ENCODE data around the gene PPARGC1A. TPM values are rescaled to one million over a fixed set of nuclear protein-coding genes. Genes with fewer than 3 reads are reported as not detected.

PPARGC1A gene
- total RNA-seq, 1 donor from 2014 or later = 77.5 TPM

DNA sequence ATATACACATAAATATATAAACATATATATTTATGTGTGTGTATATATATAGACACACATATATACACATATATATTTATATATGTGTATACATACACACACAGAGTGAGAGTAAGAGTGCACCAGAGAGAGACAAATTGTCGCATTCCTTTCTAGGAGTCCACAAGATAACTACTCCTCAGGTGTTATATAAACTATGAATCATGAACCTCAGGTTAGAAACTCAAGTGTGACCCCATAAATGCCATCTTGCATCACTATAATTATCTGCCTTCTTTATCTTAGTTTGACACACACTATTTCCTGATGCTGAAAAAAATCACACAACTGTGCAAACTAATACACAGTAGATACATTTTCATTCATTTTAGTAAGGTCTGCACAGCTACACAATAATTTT is 135.2 kb downstream of the PPARGC1A start:
- ATAC-seq = no peak
- intact Hi-C loops (cut with DNase I) = no loop called here
- DNase-seq (ENCODE audit: missing footprints) = no peak

DNA sequence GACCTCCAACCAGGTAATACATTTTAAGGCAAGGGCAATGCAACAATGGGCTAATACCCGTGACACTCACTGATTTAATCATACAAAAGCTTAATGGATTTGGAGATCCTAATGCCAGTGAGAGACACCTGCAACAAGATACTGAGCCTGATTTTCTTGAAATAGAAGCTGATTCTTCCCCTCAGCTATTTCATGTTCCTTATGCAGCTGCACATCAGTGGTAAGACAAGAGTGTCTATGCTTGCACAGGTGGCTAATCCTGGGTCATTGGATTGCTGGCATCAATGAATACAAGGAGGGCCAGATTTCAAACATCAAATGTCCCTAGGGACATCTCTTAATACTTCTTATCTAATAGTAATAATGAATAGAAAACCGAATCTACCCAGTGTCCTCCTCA is 139.7 kb downstream of the PPARGC1A start:
- intact Hi-C loops (cut with DNase I) = no loop called here
- DNase-seq (ENCODE audit: missing footprints) = no peak
- no peak for ATAC-seq

DNA sequence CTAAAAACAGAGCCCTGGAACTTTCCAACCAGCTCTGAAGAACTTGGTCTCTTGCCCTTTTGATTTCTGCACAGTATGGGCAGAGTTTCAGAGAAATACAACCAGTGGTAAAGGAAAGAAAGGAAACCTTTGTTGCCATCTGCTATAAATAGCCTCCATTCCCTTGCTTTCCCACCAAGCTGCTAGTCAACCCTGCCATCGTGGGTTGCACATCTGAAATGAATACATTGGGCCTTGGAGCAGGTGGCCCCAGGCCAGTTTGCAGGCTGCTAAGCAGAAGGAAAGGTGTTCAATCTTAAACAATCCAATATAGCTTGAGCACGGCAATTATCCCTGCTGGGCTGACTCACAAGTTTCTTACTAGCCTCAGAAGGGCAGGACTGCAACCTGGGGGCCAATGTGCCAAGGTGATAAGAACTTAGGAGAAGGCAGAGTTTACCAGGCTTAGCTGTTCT is 142.5 kb downstream of the PPARGC1A start:
- ATAC-seq (no peak), DNase-seq (ENCODE audit: missing footprints) (no peak)
- intact Hi-C loops (cut with DNase I) = no loop called here

DNA sequence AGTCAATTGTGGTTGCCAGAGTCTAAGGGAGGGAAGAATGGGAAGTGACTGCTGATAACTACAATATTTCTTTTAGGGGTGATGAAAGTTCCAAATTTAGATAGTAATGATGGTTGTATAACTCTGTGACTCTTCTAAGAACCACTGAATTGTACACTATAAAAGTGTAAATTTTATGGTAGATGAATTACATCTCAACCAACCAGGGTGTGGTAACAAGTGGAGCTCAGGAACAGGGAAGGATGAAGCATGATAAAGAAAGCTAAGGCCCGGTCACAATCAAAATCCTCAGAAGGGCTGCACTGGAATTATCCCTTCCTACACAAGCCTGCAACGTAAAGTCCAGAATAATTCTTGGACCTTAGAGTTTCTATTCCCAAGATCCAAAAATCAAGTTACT is 143.2 kb downstream of the PPARGC1A start:
- intact Hi-C loops (cut with DNase I) = no loop called here
- no peak for ATAC-seq

DNA sequence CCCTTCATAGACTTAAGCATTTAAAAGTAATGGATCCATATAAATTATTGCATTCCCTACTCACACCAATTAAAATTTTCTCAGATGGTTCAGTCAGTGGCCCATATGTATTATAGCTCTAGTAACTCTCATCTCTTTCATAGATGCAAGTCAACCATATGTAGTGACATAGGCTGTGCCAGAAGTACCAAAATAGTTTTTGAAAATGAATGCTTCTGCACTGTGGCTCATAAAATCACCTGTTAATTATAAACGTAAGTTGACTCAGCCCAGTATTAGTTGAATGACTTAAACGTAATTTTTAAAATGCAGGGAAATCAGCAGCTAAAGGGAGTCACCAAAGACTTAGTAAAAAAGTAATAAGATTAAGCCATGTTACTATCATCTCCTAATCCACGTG is 143.8 kb downstream of the PPARGC1A start:
- ATAC-seq = no peak
- intact Hi-C loops (cut with DNase I) = no loop called here
- DNase-seq (ENCODE audit: missing footprints) = no peak

More for the DNA sequence above, 143.2 kb downstream of the PPARGC1A start:
- no peak for DNase-seq (ENCODE audit: missing footprints)

DNA sequence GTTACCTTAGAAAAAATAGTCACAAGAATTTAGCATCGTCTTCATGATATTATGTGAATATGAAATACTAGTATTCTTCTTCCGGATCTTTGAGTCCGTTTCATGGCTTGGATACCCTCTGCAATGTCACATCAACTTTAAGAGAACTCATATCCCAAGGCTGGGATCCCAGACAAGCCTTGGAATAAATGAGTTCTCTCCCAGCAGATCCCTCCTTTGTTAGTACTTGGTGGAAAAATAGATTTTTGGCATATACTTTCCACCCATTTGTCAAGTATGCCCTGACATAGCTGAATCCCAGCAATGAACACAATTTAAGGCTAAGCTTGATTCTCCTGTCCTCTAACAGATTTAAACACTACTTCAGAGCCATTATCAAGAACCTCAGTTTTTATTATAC is 144.5 kb downstream of the PPARGC1A start:
- intact Hi-C loops (cut with DNase I) = no loop called here
- no peak for ATAC-seq

More for the DNA sequence above, 144.5 kb downstream of the PPARGC1A start:
- DNase-seq (ENCODE audit: missing footprints) = no peak

All from Right ventricle myocardium inferior (tissue), 1 donor.